Measurements from ENCODE around the gene WTAP.
A peak's percentile ranks its signal among the peaks of the same experiment; 100 is the strongest.

Gene WTAP

GRCh38 chr6:159754401-159754800, 27.1 kb downstream of the WTAP start:
- no peak for TF ChIP-seq CTCF (conservative IDR thresholded peaks at IDR 0.05; ENCODE audit: control insufficient read depth, insufficient read depth, low read depth, low read length)
- no peak overlapping the region for H3K4me3 ChIP-seq (ENCODE audit: control insufficient read depth, low read depth, low read length)
- DNase-seq (ENCODE audit: low read depth): no peak

- peak; percentile 74 for DNase-seq (ENCODE audit: low read depth)
- no peak overlapping the region for H3K4me3 ChIP-seq (ENCODE audit: control insufficient read depth, low read depth, low read length)
- no peak for TF ChIP-seq CTCF (conservative IDR thresholded peaks at IDR 0.05; ENCODE audit: control insufficient read depth, insufficient read depth, low read depth, low read length)
Observed at GRCh38 chr6:159754959-159755914, 27.9 kb downstream of the WTAP start.

GRCh38 chr6:159756508-159756907, 29.2 kb downstream of the WTAP start:
- H3K4me3 ChIP-seq (ENCODE audit: control insufficient read depth, low read depth, low read length): no peak overlapping the region
- TF ChIP-seq CTCF (conservative IDR thresholded peaks at IDR 0.05; ENCODE audit: control insufficient read depth, insufficient read depth, low read depth, low read length): no peak
- no peak for DNase-seq (ENCODE audit: low read depth)

GRCh38 chr6:159758031-159759001, 31.0 kb downstream of the WTAP start:
- peak; percentile 38 for TF ChIP-seq CTCF (conservative IDR thresholded peaks at IDR 0.05; ENCODE audit: control insufficient read depth, insufficient read depth, low read depth, low read length)
- H3K4me3 ChIP-seq (ENCODE audit: control insufficient read depth, low read depth, low read length): no peak overlapping the region
- DNase-seq (ENCODE audit: low read depth): peak; percentile 61

GRCh38 chr6:159759645-159760044, 32.3 kb downstream of the WTAP start:
- DNase-seq (ENCODE audit: low read depth): no peak
- no peak for TF ChIP-seq CTCF (conservative IDR thresholded peaks at IDR 0.05; ENCODE audit: control insufficient read depth, insufficient read depth, low read depth, low read length)
- H3K4me3 ChIP-seq (ENCODE audit: control insufficient read depth, low read depth, low read length): no peak overlapping the region

GRCh38 chr6:159760602-159761057, 33.3 kb downstream of the WTAP start:
- H3K4me3 ChIP-seq (ENCODE audit: control insufficient read depth, low read depth, low read length): peak overlapping the region; percentile 89
- no peak for TF ChIP-seq CTCF (conservative IDR thresholded peaks at IDR 0.05; ENCODE audit: control insufficient read depth, insufficient read depth, low read depth, low read length)
- peak; percentile 33 for DNase-seq (ENCODE audit: low read depth)

Measured in fibroblast of mammary gland (primary cell).